Erythroblast (primary cell): ENCODE data around the gene EGFR.

ENCODE experiments used
- DNase-seq, 2 experiments: peaks; one replicate each; lab custom pipeline; 2025; lab: John Stamatoyannopoulos, UW
- GATA1 ChIP-seq: IDR thresholded peaks from 2 replicates; pipeline ENCODE4 v1.6.1; 2011; ENCODE audit warnings: low read depth, mild to moderate bottlenecking, control low read depth, low read length, moderate library complexity
- POLR2A ChIP-seq: IDR thresholded peaks from 2 replicates; pipeline ENCODE4 v1.6.1; 2011; ENCODE audit warnings: mild to moderate bottlenecking, low read length

Gene EGFR

GRCh38 chr7:55036950-55037736 is 18.3 kb downstream of the EGFR start:
- TF ChIP-seq POLR2A (no peak), GATA1 (no peak)
- no peak for DNase-seq

DNA sequence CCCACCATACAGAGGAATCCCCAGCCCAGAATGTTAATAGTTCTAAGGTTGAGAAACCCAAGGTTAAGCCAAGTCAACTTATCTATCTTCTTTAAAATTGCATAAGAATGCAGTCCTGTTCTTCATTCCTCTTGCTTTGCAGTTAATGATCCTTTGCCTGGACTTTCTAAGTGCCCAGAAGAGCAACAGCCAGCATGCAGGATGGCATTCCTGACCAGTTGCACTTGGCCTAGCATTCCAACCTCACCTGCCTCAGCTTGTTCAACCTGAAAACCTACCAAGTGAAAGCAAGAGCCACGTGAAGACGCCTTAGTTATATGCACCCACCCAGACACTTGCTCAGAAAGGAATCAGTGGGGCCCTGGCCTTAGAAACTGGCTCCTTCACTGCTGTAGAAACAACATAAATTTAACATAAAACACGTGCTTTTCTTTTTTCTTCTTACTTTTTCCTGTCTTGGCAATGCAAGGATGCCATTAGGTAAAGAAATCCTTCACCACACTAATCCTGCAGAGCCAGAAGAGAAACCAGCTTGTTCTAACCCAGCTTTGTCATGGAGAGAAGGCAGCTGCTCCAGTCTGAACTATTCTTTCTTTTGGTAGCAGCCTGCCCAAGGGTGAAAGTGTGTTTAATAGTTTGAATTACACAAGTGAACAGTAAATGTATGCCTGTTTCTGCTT is 25.0 kb downstream of the EGFR start:
- TF ChIP-seq GATA1 (no peak), POLR2A (no peak)
- no peak for DNase-seq

DNA sequence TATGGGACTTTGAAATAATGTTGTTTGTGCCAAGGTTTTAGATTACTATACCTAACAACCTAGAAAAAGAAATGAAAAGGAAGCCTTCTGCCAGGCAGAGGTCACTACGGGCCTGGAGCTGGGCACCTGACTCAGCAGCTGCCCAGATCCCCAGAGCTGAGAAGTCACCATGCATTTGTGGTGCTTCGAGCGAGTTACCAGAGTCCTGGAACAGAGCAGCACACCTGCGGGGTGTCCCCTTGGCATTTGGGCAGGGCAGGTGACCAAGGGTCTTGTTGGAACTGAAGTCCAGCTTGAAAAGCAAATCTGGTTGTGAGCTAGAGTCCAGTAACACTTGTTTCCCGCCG is 25.5 kb downstream of the EGFR start:
- no peak for TF ChIP-seq GATA1
- TF ChIP-seq POLR2A = no peak
- DNase-seq = no peak

- no peak for TF ChIP-seq POLR2A
- no peak for DNase-seq
Measured at GRCh38 chr7:55044791-55045190, 26.0 kb downstream of the EGFR start.

GRCh38 chr7:55046582-55047342 is 27.9 kb downstream of the EGFR start:
- DNase-seq = no peak
- no peak for TF ChIP-seq GATA1
- TF ChIP-seq POLR2A = no peak

DNA sequence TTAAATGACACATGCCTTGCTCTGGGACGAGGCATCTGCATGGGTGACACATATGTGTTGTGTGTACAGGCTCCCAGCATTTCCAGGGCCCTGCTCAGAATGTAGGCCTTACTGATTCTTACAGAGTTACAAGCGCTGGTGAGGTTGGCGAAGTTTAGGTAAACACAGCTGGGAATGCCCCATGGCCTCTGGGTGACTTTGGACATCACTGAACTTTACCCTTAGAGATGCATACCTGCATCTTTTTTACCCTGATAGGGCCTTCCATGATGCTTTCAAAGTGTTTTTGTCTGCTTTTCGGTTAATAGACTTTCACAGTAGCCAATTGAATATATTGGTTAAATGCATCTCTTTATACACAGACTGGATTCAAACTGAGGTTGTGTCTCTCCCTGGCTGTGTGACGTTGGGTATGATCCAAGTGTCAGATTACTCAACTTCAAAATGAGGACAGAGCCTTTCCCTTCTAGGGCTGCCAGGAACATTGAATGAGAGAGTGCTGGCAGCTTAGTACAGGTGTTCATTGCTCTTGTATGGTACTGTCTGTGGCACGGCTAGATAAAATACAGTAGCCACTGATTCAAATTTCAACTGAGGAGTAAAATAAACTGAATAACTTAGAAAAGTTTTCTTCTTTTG is 29.5 kb downstream of the EGFR start:
- no peak for DNase-seq
- TF ChIP-seq GATA1 = no peak
- TF ChIP-seq POLR2A = no peak

DNA sequence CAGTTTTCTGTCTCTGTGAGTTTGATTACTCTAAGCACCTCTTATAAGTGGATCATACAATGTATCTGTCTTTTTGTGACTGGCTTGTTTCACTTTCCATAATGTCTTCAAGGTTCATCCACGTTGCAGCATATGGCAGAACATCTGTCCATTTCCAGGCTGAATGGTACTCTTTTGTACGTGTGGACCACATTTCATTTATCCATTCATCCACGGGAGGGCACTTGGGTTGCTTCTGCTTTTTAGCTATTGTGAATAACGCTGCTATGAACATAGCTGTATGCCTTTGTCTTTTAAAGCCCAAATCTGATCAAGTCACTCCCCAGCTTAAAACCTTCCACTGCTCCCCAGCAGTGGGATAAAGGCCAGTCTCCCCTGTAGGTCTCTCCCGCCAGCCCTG is 31.5 kb downstream of the EGFR start:
- no peak for TF ChIP-seq GATA1
- TF ChIP-seq POLR2A = no peak
- no peak for DNase-seq

DNA sequence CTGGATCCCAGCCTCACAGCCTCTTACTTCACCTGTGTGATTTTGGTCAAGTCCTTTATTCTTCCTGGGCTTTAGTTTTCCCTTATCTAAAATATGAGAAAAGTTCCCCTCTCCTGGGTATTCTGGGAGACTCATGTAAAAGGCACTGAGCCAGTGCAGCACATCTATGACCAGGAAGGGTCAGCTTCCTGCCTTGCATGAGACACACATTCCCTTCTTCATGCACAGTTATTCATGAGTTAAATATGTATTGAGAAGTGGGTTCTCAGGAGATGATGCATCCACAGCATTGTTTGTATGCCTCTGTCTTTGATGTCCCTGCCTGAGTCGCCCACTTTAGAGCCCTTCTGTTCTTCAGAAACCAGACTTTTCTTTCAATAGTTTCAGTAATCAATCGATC is 33.3 kb downstream of the EGFR start:
- no peak for DNase-seq
- TF ChIP-seq GATA1 (no peak), POLR2A (no peak)

DNA sequence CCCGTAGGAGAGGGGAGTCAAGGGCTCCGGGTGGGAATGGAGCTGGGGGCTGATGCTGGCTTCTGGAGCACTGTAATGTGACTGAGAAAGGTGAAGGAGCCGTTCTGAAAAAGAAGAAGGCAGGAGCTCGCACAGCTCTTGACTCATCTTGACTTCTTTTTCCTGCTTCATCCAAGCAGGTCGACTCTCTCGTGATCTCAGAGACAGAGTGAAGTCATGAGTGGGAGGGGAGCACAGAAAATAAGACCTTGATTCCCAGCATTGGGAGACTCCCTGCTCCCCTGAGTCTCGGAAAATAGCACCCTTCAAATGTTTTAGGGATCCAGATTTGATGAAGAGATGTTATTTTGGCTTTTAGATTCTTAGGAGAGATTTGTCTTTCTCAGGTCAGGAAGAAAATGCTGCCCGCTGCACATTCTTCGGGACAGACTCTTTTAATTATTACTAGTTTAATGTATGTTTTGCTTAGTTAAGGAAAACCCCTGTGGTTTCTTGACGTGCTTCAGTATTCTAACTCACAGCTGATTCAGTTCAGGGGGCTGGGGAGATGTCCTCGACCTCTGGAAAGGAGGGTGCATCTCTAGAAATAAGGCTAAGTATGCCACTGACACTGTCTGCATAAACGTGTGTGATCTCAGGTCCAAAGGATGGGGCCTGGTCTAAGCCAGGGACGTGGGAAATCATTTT is 34.1 kb downstream of the EGFR start:
- no peak for DNase-seq

DNA sequence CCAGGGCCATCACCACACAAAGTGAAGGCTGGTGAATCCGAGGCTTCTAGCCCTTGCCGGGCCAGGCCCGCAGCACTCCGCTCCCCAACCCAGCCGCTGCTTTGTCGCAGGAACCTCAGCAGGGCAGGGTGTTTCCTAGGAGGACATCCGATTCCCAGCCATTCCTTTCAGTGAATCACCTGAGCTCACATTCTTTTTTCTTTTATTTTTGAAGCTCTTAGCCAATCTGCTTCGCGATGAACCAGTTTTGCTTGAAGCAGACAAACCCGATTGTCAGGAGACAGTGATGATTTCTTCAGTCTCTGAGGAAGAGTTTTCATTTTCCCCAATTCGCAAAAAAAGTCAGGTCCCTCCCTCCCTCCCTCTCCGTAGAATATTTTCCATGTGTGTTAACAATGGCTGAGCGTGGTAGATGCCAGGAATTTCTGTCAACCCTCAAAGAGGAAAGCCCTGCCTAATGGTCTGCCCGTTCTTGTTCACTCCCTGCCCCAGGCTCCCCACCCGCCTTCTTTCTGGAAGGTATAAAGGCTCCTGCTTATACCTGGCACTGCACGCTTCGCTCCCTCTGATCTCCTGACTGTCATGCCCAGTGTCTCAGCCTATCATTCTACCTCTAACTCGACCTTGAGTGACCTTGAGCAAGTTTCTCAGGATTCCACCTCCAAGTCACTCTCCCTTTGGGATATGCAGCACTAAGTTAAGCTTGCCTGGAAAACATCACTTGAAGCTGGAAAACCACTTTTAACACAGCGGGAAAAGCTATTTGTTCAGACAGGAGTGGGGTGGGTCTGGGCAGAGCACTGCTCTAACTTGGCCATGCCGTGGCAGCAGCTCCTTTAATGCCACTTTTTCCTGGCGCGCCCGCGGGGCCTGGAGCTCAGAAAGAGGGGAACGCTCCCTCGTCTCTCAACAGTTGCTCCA is 35.1 kb downstream of the EGFR start:
- DNase-seq = no peak
- TF ChIP-seq GATA1 (no peak), POLR2A (no peak)

More for the DNA sequence above, 34.1 kb downstream of the EGFR start:
- no peak for TF ChIP-seq POLR2A
- TF ChIP-seq GATA1 = no peak

DNA sequence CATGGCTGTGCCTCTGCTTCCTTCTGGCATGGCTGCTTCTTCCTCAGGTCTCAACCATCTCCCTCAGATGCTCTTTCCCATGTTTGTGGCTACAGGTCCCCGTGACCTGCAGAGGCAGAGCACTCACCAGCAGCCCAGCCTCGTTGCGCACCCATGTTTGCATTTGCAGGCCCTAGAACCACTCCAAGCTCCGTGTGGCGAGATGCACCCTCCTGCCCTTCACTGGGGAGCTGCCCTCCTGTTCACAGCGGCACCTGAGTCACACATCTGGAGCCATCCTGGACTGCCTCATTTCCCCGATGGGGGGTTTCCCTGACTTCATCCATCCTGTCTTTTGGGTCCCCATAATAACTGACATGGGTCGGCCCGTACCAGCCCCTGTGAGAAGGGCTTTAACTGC is 35.9 kb downstream of the EGFR start:
- DNase-seq = no peak
- TF ChIP-seq POLR2A (no peak), GATA1 (no peak)

DNA sequence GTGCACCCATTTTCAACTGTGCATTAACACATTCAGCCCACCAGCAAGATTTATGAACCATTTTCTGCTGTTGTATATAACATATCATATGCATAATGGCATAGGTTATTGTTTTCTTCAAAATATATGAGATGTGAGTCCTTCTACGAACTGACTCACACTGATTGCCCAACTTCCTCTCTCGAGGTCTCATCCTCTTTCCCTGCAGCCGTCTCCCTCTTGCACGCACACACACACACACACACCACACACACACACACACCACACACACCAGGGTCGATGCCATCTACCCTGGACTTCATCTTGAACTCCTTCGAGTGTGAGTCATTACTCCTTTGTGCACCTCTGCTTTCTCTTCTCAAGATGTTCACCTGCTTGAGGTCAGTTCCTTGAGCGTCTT is 36.7 kb downstream of the EGFR start:
- DNase-seq = no peak
- no peak for TF ChIP-seq GATA1
- no peak for TF ChIP-seq POLR2A
